GM23338 (cell line): Measurements from ENCODE around the gene HLA-DPB1. TPM values are rescaled to one million over a fixed set of nuclear protein-coding genes. Genes with fewer than 3 reads are reported as not detected.

ENCODE experiments used
- ATAC-seq: fragments of 200-7000 bp; cut with Tn5 transposase; 3 replicates; pipeline ENCODE4 v1.9.1; 2020
- DNase-seq: peaks from one replicate; pipeline ENCODE4 v3.0.0-alpha.2; 2015; ENCODE audit warnings: low spot score
- H2AFZ ChIP-seq: fragments of 200-600 bp; sonication (generic); 2 replicates; pipeline ENCODE4 v1.8.0; 2016; ENCODE audit warnings: antibody characterized with exemption, mild to moderate bottlenecking, moderate library complexity
- H3F3A ChIP-seq: fragments of 200-600 bp; sonication (generic); replicated peaks from 2 replicates; pipeline ENCODE4 v1.8.0; 2017; ENCODE audit warnings: antibody characterized with exemption, mixed run types, low read depth
- H3K27ac ChIP-seq: fragments of 200-600 bp; sonication (generic); 2 replicates; pipeline ENCODE4 v1.6.1; 2016; ENCODE audit warnings: low read depth
- H3K27me3 ChIP-seq: fragments of 200-600 bp; sonication (generic); 2 replicates; pipeline ENCODE4 v1.8.0; 2016; ENCODE audit warnings: mild to moderate bottlenecking, mixed run types, moderate library complexity; ENCODE audit not compliant: insufficient read depth
- H3K36me3 ChIP-seq: fragments of 200-600 bp; sonication (generic); 2 replicates; pipeline ENCODE4 v1.8.0; 2016; ENCODE audit warnings: mild to moderate bottlenecking; ENCODE audit not compliant: insufficient read depth
- H3K4me1 ChIP-seq: fragments of 200-600 bp; sonication (generic); 2 replicates; pipeline ENCODE4 v1.8.0; 2016; ENCODE audit warnings: mild to moderate bottlenecking, moderate library complexity; ENCODE audit not compliant: insufficient read depth
- H3K4me2 ChIP-seq: fragments of 200-600 bp; sonication (generic); 2 replicates; pipeline ENCODE4 v1.7.1; 2017; ENCODE audit warnings: mixed run types
- H3K4me3 ChIP-seq: fragments of 200-600 bp; sonication (generic); 2 replicates; pipeline ENCODE4 v1.6.1; 2016; ENCODE audit warnings: mixed run types
- H3K79me2 ChIP-seq: fragments of 200-600 bp; sonication (generic); replicated peaks from 2 replicates; pipeline ENCODE4 v1.8.0; 2017; ENCODE audit warnings: mild to moderate bottlenecking; ENCODE audit not compliant: insufficient read depth
- H3K9me2 ChIP-seq: fragments of 200-600 bp; sonication (generic); 2 replicates; pipeline ENCODE4 v1.8.0; 2017; ENCODE audit not compliant: insufficient read depth
- H4K20me1 ChIP-seq: fragments of 200-600 bp; sonication (generic); replicated peaks from 2 replicates; pipeline ENCODE4 v1.8.0; 2017; ENCODE audit warnings: mild to moderate bottlenecking; ENCODE audit not compliant: insufficient read depth
- H3K27ac Mint-ChIP-seq: 2 replicates; pipeline ENCODE4 v1.8.0; 2020; ENCODE audit warnings: inconsistent platforms, mild to moderate bottlenecking, moderate library complexity, mixed read lengths
- H3K27me3 Mint-ChIP-seq: 3 replicates; pipeline ENCODE4 v1.8.0; 2022; ENCODE audit warnings: low read depth, mild to moderate bottlenecking, moderate library complexity, mixed read lengths, inconsistent platforms; ENCODE audit not compliant: insufficient read depth, poor library complexity
- H3K36me3 Mint-ChIP-seq: 3 replicates; pipeline ENCODE4 v1.8.0; 2021; ENCODE audit warnings: low read depth, mild to moderate bottlenecking, inconsistent platforms, moderate library complexity, mixed read lengths
- H3K4me1 Mint-ChIP-seq: 3 replicates; pipeline ENCODE4 v1.8.0; 2020; ENCODE audit warnings: mild to moderate bottlenecking, inconsistent platforms, mixed read lengths
- H3K4me3 Mint-ChIP-seq: 3 replicates; pipeline ENCODE4 v1.8.0; 2021; ENCODE audit warnings: moderate library complexity, mild to moderate bottlenecking, inconsistent platforms, mixed read lengths
- H3K9me3 Mint-ChIP-seq: 3 replicates; pipeline ENCODE4 v1.8.0; 2020; ENCODE audit warnings: moderate library complexity, mild to moderate bottlenecking, inconsistent platforms, mixed read lengths
- CREB1 ChIP-seq: fragments of 250-450 bp; sonication (Bioruptor Pico); IDR thresholded peaks from 2 replicates; pipeline ENCODE4 v1.5.0; 2020; ENCODE audit warnings: low read depth, mild to moderate bottlenecking, moderate library complexity
- ETS1 ChIP-seq: IDR thresholded peaks from 2 replicates; pipeline ENCODE4 v1.6.1; 2016; ENCODE audit warnings: antibody characterized with exemption
- EZH2phosphoT487 ChIP-seq: fragments of 200-600 bp; sonication (generic); IDR thresholded peaks from one replicate; pipeline ENCODE4 v1.8.1; 2018; ENCODE audit warnings: antibody characterized with exemption; ENCODE audit not compliant: unreplicated experiment
- NANOG ChIP-seq: IDR thresholded peaks from 2 replicates; pipeline ENCODE4 v1.6.1; 2016; ENCODE audit warnings: antibody characterized with exemption, borderline replicate concordance
- POLR2AphosphoS5 ChIP-seq: IDR thresholded peaks from 2 replicates; pipeline ENCODE4 v1.6.1; 2016; ENCODE audit warnings: antibody characterized with exemption, low read depth
- ZNF462 ChIP-seq: fragments of 250-450 bp; sonication (Bioruptor Pico); IDR thresholded peaks from 2 replicates; pipeline ENCODE4 v1.5.0; 2020; ENCODE audit warnings: mild to moderate bottlenecking, moderate library complexity
- polyA plus RNA-seq: library from polyadenylated mRNA; unstranded; fragments of >200 nt; fragmentation: Nextera tagmentation; extraction: Ambion mirVana; gene quantifications from 2 replicates; pipeline ENCODE4 v1.2.1, GENCODE V29; 2016
- total RNA-seq: library from RNA; depleted of rRNA; stranded (reverse); fragments of >200 nt; shearing (Covaris generic); gene quantifications from 2 replicates; pipeline ENCODE4 v1.2.3, GENCODE V29; 2014

The HLA-DPB1 gene
- total and polyA plus RNA-seq, 2 experiments from 2014 or later = 22.0 to 37.6 TPM

- TF ChIP-seq ZNF462 (CRISPR knock-in tag) = no peak
Observed at GRCh38 chr6:33113755-33114154, 38.0 kb downstream of the HLA-DPB1 start (continued).

DNA sequence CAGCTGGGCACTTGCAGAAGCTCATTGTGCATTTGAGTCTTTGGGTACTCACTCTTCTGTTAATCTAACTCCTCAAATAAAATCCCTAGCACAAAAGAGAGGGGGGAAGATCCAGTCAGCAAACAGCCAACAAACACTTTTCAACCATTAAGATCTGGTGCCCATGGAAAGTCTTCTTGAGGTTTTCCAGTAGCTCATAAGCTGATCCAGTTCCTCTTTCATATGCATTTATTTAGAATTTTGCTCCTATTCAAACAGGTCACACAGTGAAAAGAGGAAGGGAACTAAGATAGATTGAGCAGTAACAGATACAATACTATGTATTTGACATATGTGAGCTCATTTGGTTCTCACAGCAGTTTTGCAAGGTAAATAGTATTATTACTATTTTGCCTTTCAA is 38.6 kb downstream of the HLA-DPB1 start:
- peaks cover 26% of the 10 kb centered on the region for H3K4me1 Mint-ChIP-seq
- H3K9me3 Mint-ChIP-seq = no peaks in the 10 kb centered on the region; the same call in 2 of the 3 replicates
- TF ChIP-seq NANOG (no peak), EZH2phosphoT487 (no peak), CREB1 (no peak), POLR2AphosphoS5 (no peak), ETS1 (no peak)
- Histone ChIP-seq H3K4me3 (no peak overlapping the region), H3F3A (no peaks in the 10 kb centered on the region), H3K27me3 (no peaks in the 10 kb centered on the region), H4K20me1 (no peaks in the 10 kb centered on the region), H3K79me2 (peaks cover 8% of the 10 kb centered on the region), H2AFZ (no peak overlapping the region), H3K9me2 (no peaks in the 10 kb centered on the region), H3K4me2 (peak overlapping the region; percentile 40; the same call in 1 of the 2 replicates), H3K4me1 (peaks cover 21% of the 10 kb centered on the region), H3K27ac (no peak overlapping the region), H3K36me3 (no peaks in the 10 kb centered on the region)
- 0 out of 2 replicates have a peak overlapping the region, but pooled peaks have one; percentile 6 for H3K27ac Mint-ChIP-seq
- ATAC-seq = no peak
- peaks cover 10% of the 10 kb centered on the region for H3K27me3 Mint-ChIP-seq
- H3K4me3 Mint-ChIP-seq = no peak overlapping the region
- peaks cover 11% of the 10 kb centered on the region; the same call in 2 of the 3 replicates for H3K36me3 Mint-ChIP-seq
- DNase-seq = no peak
